ENCODE results near the gene IPMK. TPM values are rescaled to one million over a fixed set of nuclear protein-coding genes. Genes with fewer than 3 reads are reported as not detected.

The IPMK gene
- total RNA-seq, 1 donor from 2014 or later: 6.2 TPM

DNA sequence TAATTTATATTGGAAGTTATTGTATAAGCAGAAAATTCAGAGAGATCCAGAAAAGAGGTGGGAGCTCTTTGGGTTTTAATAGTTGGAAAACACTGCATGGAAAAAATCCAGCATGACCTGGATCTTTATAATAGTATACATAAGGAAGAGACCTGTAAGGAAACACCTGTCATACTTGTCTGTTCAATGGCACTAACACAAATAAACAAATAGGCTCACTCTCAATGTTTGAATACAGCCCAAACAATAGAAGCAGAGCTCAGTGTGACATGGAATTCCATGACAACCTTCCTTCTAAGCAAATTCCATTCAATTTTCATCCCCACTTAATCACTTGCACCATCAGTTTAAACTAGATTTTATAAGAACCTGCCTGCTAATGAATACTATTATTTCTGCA is 33.0 kb upstream of the IPMK start:
- no peak for DNase-seq (ENCODE audit: low read depth)
- TF ChIP-seq, protein P1, sequence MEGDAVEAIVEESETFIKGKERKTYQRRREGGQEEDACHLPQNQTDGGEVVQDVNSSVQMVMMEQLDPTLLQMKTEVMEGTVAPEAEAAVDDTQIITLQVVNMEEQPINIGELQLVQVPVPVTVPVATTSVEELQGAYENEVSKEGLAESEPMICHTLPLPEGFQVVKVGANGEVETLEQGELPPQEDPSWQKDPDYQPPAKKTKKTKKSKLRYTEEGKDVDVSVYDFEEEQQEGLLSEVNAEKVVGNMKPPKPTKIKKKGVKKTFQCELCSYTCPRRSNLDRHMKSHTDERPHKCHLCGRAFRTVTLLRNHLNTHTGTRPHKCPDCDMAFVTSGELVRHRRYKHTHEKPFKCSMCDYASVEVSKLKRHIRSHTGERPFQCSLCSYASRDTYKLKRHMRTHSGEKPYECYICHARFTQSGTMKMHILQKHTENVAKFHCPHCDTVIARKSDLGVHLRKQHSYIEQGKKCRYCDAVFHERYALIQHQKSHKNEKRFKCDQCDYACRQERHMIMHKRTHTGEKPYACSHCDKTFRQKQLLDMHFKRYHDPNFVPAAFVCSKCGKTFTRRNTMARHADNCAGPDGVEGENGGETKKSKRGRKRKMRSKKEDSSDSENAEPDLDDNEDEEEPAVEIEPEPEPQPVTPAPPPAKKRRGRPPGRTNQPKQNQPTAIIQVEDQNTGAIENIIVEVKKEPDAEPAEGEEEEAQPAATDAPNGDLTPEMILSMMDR (conservative IDR thresholded peaks at IDR 0.05; ENCODE audit: low read depth, low read length): no peak
- no peak overlapping the region for H3K4me3 ChIP-seq (ENCODE audit: low read depth, low read length)

DNA sequence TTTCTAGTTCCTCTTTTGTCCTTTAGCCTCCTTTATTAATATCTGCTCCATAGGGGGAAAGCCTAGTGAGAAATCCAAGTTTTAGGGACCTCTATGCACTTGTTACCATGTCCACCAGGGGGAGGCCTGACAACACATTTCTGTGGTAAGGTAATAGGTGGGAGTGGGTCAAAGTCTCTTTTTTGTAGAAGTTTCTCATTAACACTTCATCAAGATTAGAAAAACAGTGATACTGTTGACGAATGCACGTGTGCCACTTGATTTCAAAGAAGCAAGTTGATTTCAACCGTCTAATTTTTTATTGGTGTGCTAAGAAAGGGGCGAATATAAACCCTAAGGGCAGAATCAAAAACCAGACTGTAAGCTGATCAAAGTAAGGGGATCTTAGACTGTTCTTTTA is 31.9 kb upstream of the IPMK start:
- H3K4me3 ChIP-seq (ENCODE audit: low read depth, low read length): no peak overlapping the region
- TF ChIP-seq, protein P1 (conservative IDR thresholded peaks at IDR 0.05; ENCODE audit: low read depth, low read length): peak; percentile 99
- no peak for DNase-seq (ENCODE audit: low read depth)

DNA sequence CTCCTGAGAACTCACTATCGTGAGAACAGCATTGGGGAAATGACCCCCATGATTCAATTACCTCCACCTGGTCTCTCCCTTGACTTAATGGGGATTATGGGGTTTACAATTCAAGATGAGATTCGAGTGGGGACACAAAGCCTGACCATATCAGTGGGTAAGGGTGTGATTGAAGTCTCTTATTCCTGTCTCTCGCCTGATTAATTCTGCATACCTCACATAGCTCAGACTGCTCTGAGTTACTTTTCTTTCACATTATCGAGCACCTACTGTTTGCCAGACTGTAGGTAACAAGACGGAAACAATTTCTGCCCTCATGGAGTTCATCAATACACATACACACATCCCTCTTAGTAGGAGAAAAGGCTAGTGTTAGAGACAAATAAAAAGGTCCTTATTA is 26.3 kb upstream of the IPMK start:
- TF ChIP-seq, protein P1 (conservative IDR thresholded peaks at IDR 0.05; ENCODE audit: low read depth, low read length): no peak
- DNase-seq (ENCODE audit: low read depth): no peak
- H3K4me3 ChIP-seq (ENCODE audit: low read depth, low read length): no peak overlapping the region

DNA sequence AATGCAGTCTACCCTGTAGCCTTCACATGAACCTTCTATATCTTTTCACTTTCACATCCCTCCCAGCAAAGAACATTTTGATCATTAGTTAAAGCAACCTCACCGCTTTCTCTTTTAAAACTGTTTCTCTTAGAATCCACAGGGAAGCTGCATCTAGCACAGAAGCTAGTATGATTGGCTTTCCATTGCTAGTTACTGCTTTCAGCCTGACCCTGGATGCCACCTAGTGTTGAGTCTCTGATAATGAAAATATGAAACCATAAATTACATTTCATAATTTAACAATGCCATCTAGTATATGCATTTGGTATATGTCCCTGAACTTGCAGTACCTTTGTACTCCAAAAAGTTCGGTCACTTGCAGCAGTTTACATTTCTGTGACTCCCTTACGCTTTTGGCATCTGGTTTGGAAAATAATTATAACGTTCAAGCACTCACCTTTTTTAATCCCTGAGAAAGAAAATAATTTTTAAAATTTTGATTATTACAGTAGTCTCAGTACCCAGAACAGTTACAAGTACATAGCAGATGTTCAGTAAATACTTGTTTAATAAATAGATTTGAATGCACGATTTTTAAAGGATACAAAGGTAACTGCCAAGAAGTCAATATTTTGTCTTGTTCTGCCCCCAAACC is 24.0 kb upstream of the IPMK start:
- H3K4me3 ChIP-seq (ENCODE audit: low read depth, low read length): no peak overlapping the region
- DNase-seq (ENCODE audit: low read depth): no peak
- TF ChIP-seq, protein P1 (conservative IDR thresholded peaks at IDR 0.05; ENCODE audit: low read depth, low read length): peak; percentile 82

DNA sequence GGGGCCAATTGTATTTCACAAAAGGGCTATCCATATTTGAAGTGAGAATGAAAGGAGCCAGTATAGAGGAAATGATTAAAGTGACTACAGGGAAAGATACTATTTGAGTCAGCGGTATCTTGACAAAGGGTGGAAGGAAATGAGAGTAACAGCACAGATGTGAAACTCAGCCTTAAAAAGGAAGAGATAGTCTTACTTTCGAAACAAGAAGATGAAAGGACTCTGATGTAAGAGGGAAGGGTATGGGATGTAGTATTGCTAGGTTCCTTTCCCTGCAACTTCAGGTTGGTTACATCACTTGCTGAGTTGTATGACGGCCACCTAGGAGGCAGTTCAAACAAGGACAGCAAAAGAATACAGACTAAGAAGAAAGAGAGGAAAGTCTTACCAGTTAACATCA is 14.9 kb upstream of the IPMK start:
- no peak for DNase-seq (ENCODE audit: low read depth)

DNA sequence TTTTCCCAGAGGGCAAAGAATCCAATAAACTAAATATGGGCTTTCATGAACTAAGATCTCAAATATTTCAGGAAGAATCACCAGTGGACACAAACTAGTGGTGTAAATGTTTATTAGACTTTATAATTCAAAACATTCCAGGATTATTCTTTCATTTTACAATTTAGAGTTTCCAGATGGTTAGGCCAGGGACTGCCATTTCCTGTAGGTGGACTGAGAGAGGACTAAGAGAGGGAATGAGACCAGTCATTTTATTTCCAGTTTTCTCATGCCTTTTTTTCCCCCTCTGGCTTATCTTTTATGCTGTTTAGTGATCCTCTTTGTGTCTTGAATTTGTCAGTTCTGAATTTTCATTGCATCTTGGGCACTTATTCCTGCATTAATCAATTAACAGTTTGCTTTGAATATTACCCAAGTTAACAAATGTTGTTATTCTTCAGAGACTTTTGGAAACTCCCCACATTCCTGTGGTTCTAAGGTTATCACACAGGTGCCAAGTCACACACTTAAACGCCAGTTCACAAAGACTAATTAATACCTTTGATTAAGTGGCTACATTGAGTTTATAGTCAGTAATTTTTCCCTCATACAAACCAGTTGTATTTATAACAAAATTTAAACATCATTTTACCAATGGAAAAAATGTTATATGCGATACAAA is 13.5 kb upstream of the IPMK start:
- no peak for DNase-seq (ENCODE audit: low read depth)
- H3K4me3 ChIP-seq (ENCODE audit: low read depth, low read length): no peak overlapping the region
- TF ChIP-seq, protein P1 (conservative IDR thresholded peaks at IDR 0.05; ENCODE audit: low read depth, low read length): no peak

More for the DNA sequence above, 14.9 kb upstream of the IPMK start:
- H3K4me3 ChIP-seq (ENCODE audit: low read depth, low read length): no peak overlapping the region
- TF ChIP-seq, protein P1 (conservative IDR thresholded peaks at IDR 0.05; ENCODE audit: low read depth, low read length): no peak

DNA sequence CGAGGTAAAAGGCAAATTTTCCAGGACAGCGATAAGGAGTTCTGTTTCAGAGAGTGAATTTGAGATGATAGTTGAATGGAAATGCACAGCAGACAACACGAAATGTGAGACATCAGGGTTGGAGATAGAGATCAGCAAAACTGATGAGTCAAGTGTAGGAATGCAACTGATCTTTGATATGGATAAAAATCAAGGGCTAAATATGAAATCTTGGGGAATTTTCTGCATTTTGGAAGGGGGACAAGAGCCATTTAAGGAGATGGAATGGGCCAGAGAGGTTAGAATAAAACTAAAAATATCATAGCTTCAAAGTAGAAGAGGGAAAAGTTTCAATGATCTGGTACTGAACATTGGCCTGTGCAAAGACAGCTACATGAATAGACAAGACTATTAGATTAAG is 12.8 kb upstream of the IPMK start:
- no peak overlapping the region for H3K4me3 ChIP-seq (ENCODE audit: low read depth, low read length)
- no peak for DNase-seq (ENCODE audit: low read depth)
- TF ChIP-seq, protein P1 (conservative IDR thresholded peaks at IDR 0.05; ENCODE audit: low read depth, low read length): no peak
